HG03175 (cell line): ENCODE measurements around the gene SOX13.
"Not testable (repeated sequence)": the region's sequence is repeated elsewhere in the genome, so short reads cannot be mapped to it uniquely, and the experiment has no call there.

ENCODE experiments used
- ATAC-seq: cut with Tn5 transposase; IDR thresholded peaks from one replicate; pipeline ENCODE4 v1.9.1; 2021; ENCODE audit warnings: mild to moderate bottlenecking, moderate library complexity; ENCODE audit not compliant: unreplicated experiment

Gene SOX13

DNA sequence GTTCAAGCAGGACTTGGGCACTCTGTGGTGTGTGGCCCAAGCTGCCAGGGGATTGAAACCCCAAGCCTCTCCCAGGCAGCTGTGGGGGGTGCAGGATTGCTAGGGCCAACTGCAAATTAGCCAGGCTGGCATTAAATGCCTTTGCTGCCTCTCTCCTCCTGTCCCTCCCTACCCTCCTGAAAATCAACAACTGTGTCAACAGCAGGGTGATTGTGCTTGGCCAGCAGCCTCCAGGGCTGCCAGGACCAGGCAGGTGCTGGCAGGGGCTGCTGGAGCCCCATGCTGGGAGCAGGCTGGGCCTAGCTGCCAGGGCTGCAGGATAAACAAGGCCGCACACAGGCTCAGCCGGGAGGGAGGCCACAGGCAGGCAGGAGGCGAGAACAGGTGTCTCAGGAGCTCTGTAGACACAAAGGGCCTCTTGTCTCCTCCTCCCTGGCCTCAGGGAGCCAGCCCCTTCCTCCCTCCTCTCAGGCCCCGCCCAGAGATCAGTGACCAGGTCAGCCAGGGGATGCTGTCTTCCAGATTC is 11.4 kb downstream of the SOX13 start:
- ATAC-seq, result no peak

DNA sequence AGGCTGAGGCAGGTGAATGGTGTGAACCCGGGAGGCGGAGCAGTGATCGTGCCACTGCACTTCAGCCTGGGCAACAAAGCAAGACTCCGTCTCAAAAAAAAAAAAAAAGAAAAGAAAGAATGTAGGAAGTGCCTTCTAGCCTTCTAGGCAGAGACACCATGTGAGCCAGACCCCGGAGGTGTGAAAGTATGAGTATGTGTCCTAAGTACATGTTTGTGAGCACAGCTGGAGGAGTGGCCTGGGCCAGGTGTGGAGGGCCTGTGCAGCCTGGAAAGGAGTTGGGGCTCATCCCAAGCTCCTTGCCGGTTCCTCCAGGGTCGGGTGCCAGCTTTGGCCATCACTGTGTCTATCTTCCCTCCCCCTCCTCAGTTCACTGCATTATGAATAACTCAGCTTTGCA is 13.0 kb downstream of the SOX13 start:
- no peak for ATAC-seq

DNA sequence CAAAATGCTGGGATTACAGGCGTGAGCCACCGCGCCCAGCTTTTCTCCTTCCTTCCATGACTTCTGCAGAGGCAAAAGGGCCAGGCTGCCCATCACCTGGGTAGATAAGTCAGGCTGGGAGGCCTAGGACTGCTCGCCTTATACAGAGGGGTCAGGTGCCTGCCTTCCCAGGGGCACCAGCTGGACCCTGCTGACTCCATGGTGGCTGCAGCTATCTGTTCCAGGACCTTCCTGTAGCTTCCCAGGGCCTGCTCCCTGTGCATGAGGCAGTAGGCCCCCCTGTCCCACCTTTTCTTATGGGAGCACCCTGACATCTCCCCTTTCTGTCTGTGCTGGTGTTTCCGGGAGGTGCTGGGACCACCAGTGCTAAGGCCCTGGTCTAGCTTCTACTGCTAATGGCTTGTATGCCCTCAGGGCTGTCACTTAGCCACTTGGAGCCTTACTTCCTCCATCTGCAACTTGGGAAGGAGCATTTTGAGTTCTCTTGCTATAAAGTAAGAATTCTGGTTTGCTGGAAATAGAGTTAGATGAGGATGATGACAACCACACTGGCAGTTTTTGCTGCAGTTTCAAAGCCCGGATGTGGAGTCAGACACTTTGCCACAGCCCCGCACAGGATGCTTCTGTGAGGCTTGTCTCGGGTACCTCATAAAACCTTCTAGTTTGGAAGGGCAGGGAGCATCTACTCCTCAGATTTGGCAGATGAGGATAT is 14.4 kb downstream of the SOX13 start:
- no peak for ATAC-seq

DNA sequence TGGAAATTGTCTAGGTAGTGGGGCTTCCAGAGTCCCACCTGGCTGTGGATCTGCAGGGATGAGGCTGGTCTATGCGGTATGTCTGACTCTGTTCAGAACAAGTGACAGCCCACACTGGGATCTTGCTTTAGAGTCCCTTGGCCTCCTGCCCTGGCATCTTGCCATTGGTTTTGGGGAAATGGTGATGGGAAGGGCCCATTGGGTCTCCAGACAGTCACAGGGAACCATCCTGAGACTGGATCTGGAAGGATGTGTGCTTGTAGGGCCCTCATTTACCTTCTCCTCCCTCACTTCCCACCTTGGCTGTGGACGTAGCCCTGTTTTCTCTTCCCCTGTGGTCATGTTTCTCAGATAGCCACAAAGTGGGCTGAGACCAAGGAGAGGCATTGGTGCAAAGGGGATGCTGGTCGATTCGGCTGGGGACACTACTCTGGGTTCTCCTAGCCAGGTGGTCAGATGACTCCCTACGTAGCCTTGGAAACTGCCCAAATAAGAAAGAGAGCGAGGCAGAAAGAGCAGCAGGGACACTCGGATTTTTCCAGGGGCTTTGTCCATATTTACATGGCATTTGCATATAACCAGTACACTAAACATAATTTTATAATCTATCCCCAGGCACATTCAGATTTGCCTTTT is 15.1 kb downstream of the SOX13 start:
- no peak for ATAC-seq

DNA sequence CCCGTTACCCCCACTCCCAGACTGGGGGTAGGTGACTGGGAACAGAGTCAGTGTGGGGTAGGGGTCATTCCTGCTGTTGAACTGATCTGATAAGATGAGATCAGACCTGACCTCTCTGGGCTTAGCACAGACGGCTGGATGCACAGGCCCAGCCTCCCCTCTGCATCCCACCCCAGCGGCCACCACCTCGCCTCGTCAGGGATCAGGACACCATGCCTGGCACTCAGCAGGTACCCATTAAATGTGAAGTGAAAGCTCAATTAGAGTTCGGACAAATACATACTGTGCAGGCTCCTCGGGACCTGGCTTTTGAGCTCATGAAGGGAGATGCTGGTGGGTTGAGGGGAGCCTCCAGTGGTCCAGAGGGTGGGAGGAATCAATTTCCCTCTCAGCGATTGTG is 15.7 kb downstream of the SOX13 start:
- no peak for ATAC-seq

DNA sequence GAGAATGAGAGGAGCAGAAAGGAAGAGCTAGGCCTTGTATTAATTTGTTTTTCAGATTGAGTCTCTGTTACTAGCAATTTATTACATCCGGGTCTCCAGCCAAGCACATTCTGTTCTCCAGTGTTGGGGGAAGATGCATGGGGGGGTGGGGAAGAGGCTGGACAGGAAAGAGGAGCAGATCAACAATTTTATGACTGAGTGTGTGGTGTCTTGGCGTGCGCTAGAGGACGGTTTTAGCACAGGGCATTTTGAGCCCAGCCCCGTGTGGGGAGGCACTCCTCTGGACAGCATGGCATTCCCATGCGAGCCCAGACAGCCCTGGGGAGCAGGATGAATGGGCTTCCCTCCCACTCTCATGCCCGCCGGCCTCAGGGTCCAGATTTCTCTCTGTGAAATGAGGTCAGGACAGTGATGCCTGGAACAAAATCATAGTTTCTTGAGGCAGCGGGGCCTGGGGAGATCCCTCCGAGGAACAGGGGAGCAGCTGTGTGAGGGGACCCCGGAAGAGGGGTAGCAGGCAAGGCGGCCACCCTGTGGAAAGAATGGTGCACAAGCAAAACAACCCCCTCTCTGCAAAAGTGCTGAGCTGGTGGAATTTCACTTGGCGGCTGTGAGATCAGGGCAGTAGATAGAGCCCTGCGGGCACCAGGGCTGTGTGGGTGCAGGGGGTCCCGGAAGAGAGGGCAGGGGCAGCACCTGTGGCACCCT is 16.3 kb downstream of the SOX13 start:
- ATAC-seq, result no peak

DNA sequence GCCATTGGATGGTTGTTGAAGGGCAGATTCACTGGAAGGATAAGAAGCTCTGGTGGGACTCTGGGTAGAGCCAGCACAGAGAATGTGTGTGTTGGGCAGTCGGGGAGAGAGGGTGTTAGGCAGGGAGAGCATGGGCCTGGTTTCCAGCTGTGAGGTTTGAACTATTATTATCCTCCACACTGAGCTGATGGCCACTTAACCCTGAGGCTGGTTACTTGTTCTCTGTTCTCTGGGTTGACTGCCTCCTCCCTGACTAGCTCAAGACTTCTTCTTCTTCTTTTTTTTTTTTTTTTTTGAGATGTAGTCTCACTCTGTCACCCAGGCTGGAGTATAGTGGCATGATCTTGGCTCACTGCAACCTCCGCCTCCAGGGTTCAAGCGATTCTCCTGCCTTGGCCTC is 17.2 kb downstream of the SOX13 start:
- ATAC-seq, result not testable (repeated sequence)

DNA sequence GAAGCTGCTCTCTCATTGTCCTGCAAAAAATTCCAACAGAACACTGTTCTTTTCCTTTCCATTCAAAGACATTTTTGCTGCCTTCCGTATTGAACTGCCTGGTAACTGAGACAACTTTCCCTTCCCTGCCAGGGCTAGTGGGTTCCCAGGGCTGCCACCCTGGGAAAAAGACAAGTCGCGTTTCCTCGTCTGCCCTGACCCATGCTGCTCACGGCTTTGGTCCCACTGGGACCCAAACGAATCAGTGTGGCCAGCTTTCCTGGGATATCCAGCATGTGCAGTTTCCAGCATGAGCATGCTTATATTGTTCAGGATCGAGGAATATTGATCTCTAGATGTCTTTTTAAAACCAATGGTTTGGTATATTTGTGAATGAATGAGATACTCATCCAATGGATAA is 18.2 kb downstream of the SOX13 start:
- ATAC-seq, result no peak

DNA sequence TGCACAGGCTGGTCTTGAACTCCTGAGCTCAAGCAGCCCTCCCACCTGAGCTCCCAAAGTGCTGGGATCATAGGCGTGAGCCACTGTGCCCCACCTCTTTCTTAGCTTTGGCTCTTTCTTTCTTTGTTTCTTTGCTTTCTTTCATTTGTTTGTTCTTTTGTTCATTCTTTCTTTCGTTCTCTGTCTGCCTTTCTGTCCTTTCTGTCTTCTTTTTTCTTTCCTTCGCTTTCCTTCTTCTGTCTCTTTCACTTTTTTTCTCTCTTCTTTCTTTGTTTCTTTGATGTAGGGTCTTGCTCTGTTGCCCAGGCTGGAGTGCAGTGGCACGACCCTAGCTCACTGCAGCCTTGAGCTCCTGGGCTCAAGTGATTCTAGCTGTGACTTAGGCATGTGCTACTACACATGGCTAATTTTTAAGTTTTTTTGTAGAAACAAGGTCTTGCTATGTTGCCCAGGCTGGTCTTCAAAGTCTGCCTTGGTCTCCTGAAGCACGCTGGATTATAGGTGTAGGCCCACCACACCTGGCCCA is 18.9 kb downstream of the SOX13 start:
- no peak for ATAC-seq

DNA sequence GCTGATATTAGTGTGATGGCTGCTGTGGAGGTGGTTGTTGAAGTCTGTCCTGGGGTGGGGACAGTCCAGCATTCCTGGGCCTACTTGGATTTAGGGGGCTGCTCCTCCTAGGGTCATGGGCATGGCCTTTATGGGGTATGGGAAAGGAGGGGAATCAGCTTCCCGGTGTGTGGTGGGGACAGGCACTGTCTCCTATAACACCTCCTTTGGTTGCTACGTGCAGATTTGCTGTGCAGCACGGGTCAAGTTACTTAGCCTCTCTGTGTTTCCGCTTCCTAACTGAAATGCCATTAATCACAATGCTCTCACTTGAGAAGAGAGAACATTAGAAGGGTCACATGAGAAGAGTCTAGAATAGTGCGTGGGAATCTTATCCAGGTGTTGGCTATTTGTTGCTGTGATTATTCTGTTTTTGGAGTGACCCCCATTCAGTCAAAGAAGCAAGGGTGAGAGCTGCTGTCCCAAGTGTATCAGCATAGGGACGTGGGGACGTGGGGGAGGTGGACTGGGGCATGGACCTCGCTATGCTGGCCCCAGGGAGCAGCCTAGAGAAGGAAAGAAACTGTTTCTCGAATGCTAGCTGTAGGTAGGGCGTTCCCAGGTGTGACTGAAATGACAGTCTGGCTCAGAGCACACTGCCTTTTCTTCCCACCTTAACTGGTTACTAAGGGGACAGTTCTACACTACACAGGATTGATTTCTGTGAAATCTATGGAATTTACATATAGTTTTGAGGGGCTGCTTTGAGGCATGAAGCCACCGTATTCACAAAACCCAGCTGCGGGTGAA is 19.9 kb downstream of the SOX13 start:
- ATAC-seq, result no peak

DNA sequence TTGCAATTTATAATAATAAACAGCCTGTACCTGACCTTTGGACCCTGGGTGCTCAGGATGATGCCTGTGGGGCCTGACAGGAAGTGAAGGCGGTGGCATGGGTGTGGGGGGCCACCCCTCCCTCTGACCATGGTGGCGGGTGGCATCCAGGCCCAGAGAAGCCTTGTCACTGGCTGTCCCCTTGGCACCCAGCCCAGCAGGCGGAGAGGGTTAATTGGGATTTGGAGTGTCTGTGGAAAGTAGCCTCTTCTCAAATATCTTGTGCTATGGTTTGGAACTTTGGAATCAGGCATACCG is 20.5 kb downstream of the SOX13 start:
- ATAC-seq, result no peak

DNA sequence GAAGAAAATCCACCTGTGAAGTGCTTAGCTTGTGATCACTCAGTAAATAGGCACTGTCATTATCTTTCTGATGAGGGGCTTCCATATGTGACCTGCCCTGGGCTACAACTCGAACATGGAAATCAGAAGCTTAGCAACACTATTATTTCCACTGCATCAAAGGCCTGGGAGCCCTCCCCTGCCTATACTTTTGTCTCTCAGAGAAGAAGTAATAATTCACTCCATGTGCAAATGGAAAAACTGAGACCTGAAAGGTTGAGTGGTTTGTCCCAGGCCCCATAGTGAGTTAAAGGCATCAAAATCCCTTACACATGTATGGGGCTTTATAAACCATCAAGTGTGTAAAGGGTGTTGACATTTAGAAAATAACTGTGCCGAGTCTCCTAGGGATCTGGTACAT is 20.9 kb downstream of the SOX13 start:
- ATAC-seq, result no peak

DNA sequence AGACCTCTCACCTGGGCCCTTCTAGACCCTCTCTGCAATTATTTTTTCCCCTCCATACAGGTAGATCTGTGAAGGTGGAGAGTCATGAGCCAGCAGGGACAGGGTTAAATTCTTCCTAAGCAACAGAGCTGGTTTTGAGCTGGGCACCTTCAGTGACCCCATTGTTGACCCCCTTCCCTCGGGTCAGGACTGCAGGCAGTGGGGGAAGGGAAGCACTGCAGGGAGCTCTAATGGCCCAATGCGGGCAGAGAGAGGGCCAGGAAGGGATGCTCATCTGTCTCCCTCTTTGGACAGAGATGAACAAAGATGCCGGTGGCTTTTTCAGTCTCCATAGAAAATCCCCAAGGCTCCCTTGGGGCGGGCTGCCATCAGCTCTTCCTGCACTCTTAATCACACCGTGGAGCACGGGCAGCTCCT is 21.4 kb downstream of the SOX13 start:
- ATAC-seq, result no peak

DNA sequence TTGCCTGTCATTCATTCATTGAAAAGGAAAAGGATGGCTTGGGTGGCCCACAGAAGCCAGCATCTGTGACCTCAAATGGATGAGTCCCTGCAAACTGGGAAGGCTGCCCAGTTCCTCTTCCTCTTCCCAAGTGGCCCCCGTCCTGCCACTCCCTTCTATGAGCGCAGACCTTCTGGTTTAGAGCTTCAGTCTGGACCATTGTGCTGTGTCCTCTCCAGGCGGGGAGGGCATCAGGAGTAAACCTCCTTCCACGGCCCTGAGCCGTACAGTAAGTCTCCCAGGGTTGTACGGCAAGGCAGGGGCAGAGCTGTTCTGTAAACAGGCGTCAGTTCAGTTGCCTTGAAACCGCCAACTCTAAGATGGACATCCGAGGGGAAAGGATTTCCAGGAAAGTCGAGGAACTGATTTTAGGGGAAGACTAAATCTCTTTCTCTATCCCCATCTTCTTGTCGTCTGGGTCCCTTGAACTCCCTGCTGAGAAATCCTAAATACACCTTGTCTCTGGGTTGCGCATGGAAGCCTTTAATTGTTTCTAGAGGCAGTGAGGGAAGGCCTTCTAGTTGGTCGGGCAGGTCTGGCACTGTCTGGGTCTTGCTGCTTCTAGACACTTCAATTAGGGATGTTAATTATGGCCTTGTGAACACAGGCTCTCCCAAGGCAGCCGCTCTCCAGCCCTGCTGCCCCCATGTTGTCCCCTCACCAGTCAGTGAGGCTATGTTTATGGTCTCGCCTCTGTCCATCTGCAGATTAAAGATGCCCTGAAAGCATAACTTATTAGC is 22.1 kb downstream of the SOX13 start:
- no peak for ATAC-seq

DNA sequence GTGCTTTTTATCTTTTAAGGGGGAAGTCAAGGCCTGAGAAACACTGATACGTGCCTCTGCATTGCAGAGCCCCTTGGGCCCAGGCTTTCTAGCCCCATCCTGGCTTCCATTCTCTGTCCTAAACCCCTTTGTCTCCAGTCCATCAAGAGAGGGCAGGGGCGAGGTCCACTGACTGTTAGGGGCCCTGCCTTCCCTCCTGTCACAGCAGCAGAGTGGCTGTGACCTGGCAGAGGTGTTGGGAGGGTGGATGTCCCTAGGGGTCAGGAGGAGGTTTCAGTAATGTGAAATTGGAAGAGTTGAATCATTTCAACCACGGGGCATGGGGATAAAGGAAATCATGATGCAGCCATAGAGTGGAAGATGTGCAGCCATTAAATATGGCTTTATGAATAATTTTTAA is 24.0 kb downstream of the SOX13 start:
- no peak for ATAC-seq

DNA sequence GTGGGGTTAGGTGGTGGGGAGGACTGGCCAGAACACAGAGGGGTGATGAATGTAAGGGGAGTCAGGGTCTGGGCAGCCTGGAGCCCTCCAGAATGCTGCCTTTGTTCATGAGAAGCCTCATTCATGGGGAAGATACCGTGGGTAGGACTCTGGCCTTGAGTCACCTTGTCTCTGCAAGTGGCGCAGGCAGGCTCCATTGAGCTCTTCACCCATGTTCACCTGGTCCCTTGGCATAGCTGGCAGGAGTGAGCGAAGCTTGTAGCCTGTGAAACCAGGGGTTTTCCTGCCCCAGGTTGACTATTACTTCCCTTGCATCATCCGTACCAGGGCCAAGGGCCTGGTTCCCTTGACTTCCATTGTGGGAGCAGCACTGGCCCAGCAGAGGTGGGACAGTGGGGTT is 25.8 kb downstream of the SOX13 start:
- ATAC-seq, result no peak

DNA sequence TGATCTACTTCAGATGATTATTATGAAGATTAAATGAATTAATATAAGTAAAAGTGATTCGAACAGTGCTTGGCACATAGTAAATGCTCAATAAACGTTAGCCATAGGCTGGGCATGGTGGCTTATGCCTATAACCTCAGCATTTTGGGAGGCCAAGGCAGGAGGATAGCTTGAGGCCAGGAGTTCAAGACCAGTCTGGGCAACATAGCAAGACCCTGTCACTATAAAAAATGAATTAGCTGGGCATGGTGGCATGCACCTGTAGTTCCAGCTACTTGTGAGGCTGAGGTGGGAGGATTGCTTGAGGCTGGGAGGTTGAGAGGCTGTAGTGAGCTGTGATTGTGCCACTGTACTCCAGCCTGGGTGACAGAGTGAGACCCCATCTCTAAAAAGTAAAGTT is 26.8 kb downstream of the SOX13 start:
- ATAC-seq, result not testable (repeated sequence)

DNA sequence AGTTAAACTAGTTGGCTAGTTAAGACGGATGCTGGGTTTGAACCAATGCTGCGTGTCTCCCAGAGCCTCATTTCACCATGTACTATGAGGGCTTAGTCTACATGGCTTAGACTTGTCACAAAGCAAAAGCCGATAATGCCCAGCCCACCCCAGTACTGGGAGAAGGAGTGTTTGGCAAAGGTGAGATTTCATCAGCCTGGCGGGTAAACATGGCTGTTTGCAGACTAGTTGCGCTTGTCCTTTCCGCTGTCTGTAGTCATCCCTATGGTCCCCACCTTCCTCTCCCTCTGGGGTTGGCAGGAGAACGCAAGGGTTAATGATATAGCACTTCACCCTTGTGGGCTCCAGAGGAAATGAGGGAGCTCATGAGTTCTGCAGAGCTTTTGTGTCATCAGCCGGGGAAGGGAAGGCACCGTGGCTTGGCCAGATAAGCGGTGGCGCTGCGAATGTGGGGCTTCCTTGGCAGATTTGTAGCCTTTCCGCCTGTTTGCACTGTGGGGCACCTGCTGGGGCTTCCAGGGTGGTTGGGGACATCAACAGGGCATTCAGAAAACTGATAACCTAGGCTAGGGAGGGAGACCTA is 29.2 kb downstream of the SOX13 start:
- ATAC-seq, result no peak

DNA sequence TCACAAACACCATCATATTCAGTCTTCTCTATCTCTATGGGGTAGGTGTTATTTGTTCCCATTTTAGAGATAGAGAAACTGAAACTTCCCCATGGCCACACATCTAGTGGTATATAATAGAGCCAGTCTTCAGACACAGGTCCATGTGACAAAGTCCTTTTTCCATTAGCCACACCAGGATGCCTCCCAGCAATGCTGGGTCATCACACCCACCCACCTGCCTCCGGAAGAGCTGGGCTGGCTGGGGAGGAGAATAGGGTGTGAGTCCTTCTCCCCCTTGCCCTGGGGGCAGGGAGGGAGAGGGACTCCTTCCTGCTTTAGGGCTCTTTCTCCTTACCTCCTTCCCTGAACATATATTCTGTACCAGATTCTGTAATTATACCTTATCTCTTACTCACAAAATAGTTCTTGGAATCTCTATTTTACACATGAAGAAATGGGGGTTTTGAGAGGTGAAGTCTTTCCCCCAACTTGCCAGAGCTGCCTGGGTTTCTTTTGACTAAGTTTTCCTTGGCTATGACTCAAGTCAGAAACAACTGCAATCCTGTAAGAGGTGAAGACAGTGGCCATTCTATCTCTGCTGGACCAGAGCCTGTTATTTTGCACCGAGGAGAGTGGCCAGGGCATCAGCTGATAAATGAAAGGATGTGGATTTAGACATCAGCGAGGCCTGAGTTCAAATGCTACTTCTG is 30.0 kb downstream of the SOX13 start:
- no peak for ATAC-seq

DNA sequence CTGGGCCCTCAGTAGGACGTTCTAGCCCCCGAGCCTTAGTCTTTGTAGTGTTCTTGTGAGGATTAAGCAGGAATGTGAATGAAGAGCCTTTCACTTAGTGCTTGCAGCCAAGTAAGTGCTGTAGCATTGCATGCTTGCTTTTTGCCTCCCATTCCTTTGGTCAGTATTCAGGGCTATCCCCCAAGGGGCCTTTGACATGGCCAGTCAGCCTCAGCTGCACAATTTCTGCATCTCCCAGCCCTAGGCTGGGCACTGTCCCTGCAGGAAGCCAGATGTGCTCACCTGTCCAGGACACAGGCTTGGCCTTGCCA is 30.5 kb downstream of the SOX13 start:
- no peak for ATAC-seq
